SK-N-SH (cell line): ENCODE results near the gene SPP2. TPM values are rescaled to one million over a fixed set of nuclear protein-coding genes. Genes with fewer than 3 reads are reported as not detected.

Source experiments
- CTCF ChIA-PET: fragments of 300-600, 350-600 bp; formaldehyde crosslinking; extraction: SDS; loops from one replicate; lab custom pipeline; 2021; lab: Yijun Ruan, JAX
- POLR2A ChIA-PET: fragments of 350-600 bp; sonication (Branson Sonifier 250); formaldehyde crosslinking; extraction: SDS; loops from one replicate; lab custom pipeline; 2020; ENCODE audit warnings: antibody characterized with exemption, inconsistent platforms; lab: Yijun Ruan, JAX
- DNase-seq: peaks from one replicate; pipeline ENCODE4 v3.0.0; 2012
- H2AFZ ChIP-seq: fragments of 200-600 bp; sonication (generic); 2 replicates; pipeline ENCODE4 v1.8.1; 2016; ENCODE audit warnings: antibody characterized with exemption, mild to moderate bottlenecking, low read depth
- H3F3A ChIP-seq: fragments of 200-600 bp; sonication (generic); replicated peaks from 2 replicates; pipeline ENCODE3; 2016; ENCODE audit warnings: antibody characterized with exemption, mild to moderate bottlenecking; ENCODE audit not compliant: insufficient read depth
- H3K27ac ChIP-seq, 2 experiments: fragments of 200-500 bp in 1 of 2; fragments of 200-600 bp in 1 of 2; sonication (Bioruptor generic) in 1 of 2; sonication (generic), shearing (Covaris generic) in 1 of 2; 2 replicates each; pipeline versions ENCODE4 v1.5.1 to v1.6.1; 2014 to 2016; ENCODE audit warnings: low read depth in 2 of 2, inconsistent platforms in 1 of 2, low read length in 1 of 2, mild to moderate bottlenecking in 1 of 2, mixed read lengths in 1 of 2
- H3K27me3 ChIP-seq: fragments of 200-600 bp; sonication (generic), shearing (Covaris generic); 2 replicates; pipeline ENCODE4 v1.6.1; 2016; ENCODE audit warnings: mixed run types; ENCODE audit not compliant: insufficient read depth
- H3K36me3 ChIP-seq, 2 experiments: fragments of 200-500 bp in 1 of 2; fragments of 200-600 bp in 1 of 2; sonication (Bioruptor generic) in 1 of 2; sonication (generic) in 1 of 2; replicated peaks in 1 of 2; 2 replicates each; pipeline versions ENCODE3 to v1.5.1; 2014 to 2016; ENCODE audit warnings: low read length in 1 of 2, mild to moderate bottlenecking in 1 of 2; ENCODE audit not compliant: insufficient read depth in 2 of 2, control insufficient read depth in 1 of 2
- H3K4me1 ChIP-seq, 2 experiments: fragments of 200-500 bp in 1 of 2; fragments of 200-600 bp in 1 of 2; sonication (Bioruptor generic) in 1 of 2; sonication (generic), shearing (Covaris generic) in 1 of 2; 2 replicates each; pipeline versions ENCODE4 v1.5.1 to v1.6.1; 2014 to 2016; ENCODE audit warnings: low read depth in 1 of 2, low read length in 1 of 2, mixed run types in 1 of 2; ENCODE audit not compliant: insufficient read depth in 2 of 2, control insufficient read depth in 1 of 2
- H3K4me2 ChIP-seq: fragments of 200-600 bp; sonication (generic), shearing (Covaris generic); 2 replicates; pipeline ENCODE4 v1.6.1; 2017; ENCODE audit warnings: mixed run types
- H3K4me3 ChIP-seq, 2 experiments: fragments of 200-500 bp in 1 of 2; fragments of 200-600 bp in 1 of 2; sonication (Bioruptor generic) in 1 of 2; sonication (generic), shearing (Covaris generic) in 1 of 2; 2 replicates each; pipeline versions ENCODE4 v1.5.1 to v1.8.1; 2014 to 2016; ENCODE audit warnings: low read depth in 2 of 2, inconsistent platforms in 1 of 2, low read length in 1 of 2, mild to moderate bottlenecking in 1 of 2, mixed read lengths in 1 of 2, moderate library complexity in 1 of 2
- H3K79me2 ChIP-seq: fragments of 200-600 bp; sonication (generic); 2 replicates; pipeline ENCODE4 v1.8.1; 2017; ENCODE audit warnings: mild to moderate bottlenecking; ENCODE audit not compliant: insufficient read depth
- H3K9ac ChIP-seq: fragments of 200-600 bp; sonication (generic); 2 replicates; pipeline ENCODE4 v1.6.1; 2017; ENCODE audit warnings: mixed run types
- H3K9me2 ChIP-seq: fragments of 200-600 bp; sonication (generic); 2 replicates; pipeline ENCODE4 v1.6.1; 2017; ENCODE audit warnings: mixed run types
- H3K9me3 ChIP-seq: fragments of 200-600 bp; sonication (generic); 2 replicates; pipeline ENCODE4 v1.6.1; 2017; ENCODE audit warnings: mixed run types, mild to moderate bottlenecking, moderate library complexity
- H4K20me1 ChIP-seq: fragments of 200-600 bp; sonication (generic); 2 replicates; pipeline ENCODE4 v1.6.1; 2017; ENCODE audit warnings: mild to moderate bottlenecking, mixed run types; ENCODE audit not compliant: insufficient read depth
- EZH2phosphoT487 ChIP-seq: fragments of 200-600 bp; sonication (generic); IDR thresholded peaks from 2 replicates; pipeline ENCODE4 v1.6.1; 2017; ENCODE audit warnings: low read depth, mixed run types, mild to moderate bottlenecking, antibody characterized with exemption, moderate library complexity, borderline replicate concordance
- FOXM1 ChIP-seq: IDR thresholded peaks from 2 replicates; pipeline ENCODE4 v1.4.0; 2012; ENCODE audit warnings: low read depth, mild to moderate bottlenecking
- PBX3 ChIP-seq: IDR thresholded peaks from 2 replicates; pipeline ENCODE4; 2012
- POLR2AphosphoS5 ChIP-seq: IDR thresholded peaks from 2 replicates; pipeline ENCODE4 v1.6.1; 2012; ENCODE audit warnings: low read depth, low read length
- RCOR1 ChIP-seq: fragments of 150-350 bp; IDR thresholded peaks from 2 replicates; pipeline ENCODE4 v1.6.1; 2017; ENCODE audit warnings: antibody characterized with exemption, low read length
- SIN3A ChIP-seq: IDR thresholded peaks from 2 replicates; pipeline ENCODE4 v1.6.1; 2012; ENCODE audit warnings: low read depth, mild to moderate bottlenecking, low read length, moderate library complexity, borderline replicate concordance
- TAF1 ChIP-seq: IDR thresholded peaks from 2 replicates; pipeline ENCODE4 v1.6.1; 2012; ENCODE audit warnings: low read depth, mild to moderate bottlenecking, low read length, moderate library complexity, borderline replicate concordance
- TCF12 ChIP-seq: IDR thresholded peaks from 2 replicates; pipeline ENCODE4 v1.4.0; 2012
- USF1 ChIP-seq: IDR thresholded peaks from 2 replicates; pipeline ENCODE4 v1.4.0; 2012; ENCODE audit warnings: low read depth, borderline replicate concordance
- USF2 ChIP-seq: fragments of 150-350 bp; IDR thresholded peaks from 2 replicates; pipeline ENCODE4 v1.6.1; 2017; ENCODE audit warnings: antibody characterized with exemption, low read length, low read depth, borderline replicate concordance
- YY1 ChIP-seq: IDR thresholded peaks from 2 replicates; pipeline ENCODE4 v1.4.0; 2012; ENCODE audit warnings: low read depth, mild to moderate bottlenecking
- whole genome bisulfite sequencing: methylation state at CpG from one replicate; pipeline ENCODE4 v1.1.6; 2017; ENCODE audit warnings: low lambda C conversion rate; 5-methylcytosine and 5-hydroxymethylcytosine counted together
- polyA plus RNA-seq, 3 experiments: library from polyadenylated mRNA; depleted of rRNA; stranded (reverse); fragments of >200 nt; gene quantifications; 2 replicates each; pipeline ENCODE4 v1.2.3, GENCODE V29; 2012

SPP2 gene
- polyA plus RNA-seq, 1 of the 3 experiments (the other 2 are of a cell fraction), result 0.30 TPM

- Histone ChIP-seq H3F3A (no peaks in the 10 kb centered on the region), H3K36me3 (no peaks in the 10 kb centered on the region), H3K4me2 (no peak overlapping the region), H4K20me1 (no peaks in the 10 kb centered on the region), H3K27me3 (no peaks in the 10 kb centered on the region), H3K4me1 (peaks cover 6 to 11% of the 10 kb centered on the region in 2 experiments; a peak in 3 of 4 replicates), H3K4me3 (no peak overlapping the region), H3K79me2 (no peaks in the 10 kb centered on the region), H3K9me2 (no peaks in the 10 kb centered on the region), H3K27ac (peak overlapping the region in 1 of 2 experiments; percentile 47; a peak in 1 of 4 replicates), H3K9ac (no peak overlapping the region), H2AFZ (peak overlapping the region; percentile 65; the same call in 1 of the 2 replicates), H3K9me3 (0 out of 2 replicates have a peak, but pooled peaks cover 7% of the 10 kb centered on the region)
- TF ChIP-seq SIN3A (no peak), POLR2AphosphoS5 (no peak), RCOR1 (no peak), EZH2phosphoT487 (no peak), TCF12 (no peak), TAF1 (no peak)
- DNase-seq, result no peak
- CTCF ChIA-PET, result interaction anchor here (0.7 to 1.4 kb wide), 3 partner anchors 17 to 314 kb away, joined by 3 to 4 read pairs (median 3); no protein-coding TSS in a partner anchor
- POLR2A ChIA-PET, result no interaction called here
- WGBS, result 72% methylated on average over 7 of the region's 7 CpGs
Measured at GRCh38 chr2:234091883-234092282, 41.4 kb downstream of the SPP2 start.

DNA sequence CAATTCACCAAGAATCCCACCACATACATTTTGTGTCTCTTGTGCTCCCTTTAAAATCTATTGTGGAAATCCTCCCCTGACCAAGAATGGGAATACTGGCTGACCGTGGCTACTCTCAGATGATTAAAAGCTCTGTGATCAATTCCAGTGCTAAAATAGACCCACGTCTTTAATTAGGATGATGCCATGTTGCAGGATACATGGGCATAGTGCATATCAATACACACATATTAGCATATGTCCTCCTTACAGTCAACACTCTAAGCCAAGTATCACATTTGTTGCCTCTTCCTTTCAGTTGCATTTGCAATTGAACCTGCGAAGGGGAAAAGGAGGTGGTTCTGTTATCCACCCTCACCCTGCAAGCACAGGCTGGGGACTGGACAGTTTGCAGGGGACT lies 41.8 kb downstream of the SPP2 start:
- ChIA-PET POLR2A (no interaction called here), CTCF (no interaction called here)
- H3K4me3 ChIP-seq, result no peak overlapping the region
- no peaks in the 10 kb centered on the region for H3K27me3 ChIP-seq
- H4K20me1 ChIP-seq, result no peaks in the 10 kb centered on the region
- no peaks in the 10 kb centered on the region for H3K9me2 ChIP-seq
- peaks cover 6 to 11% of the 10 kb centered on the region in 2 experiments; a peak in 3 of 4 replicates for H3K4me1 ChIP-seq
- no peak for DNase-seq
- no peak overlapping the region for H3K27ac ChIP-seq
- H3K4me2 ChIP-seq, result no peak overlapping the region
- TF ChIP-seq PBX3, result no peak
- no peak for TF ChIP-seq YY1
- no peak for TF ChIP-seq FOXM1
- TF ChIP-seq USF1, result no peak
- no peak for TF ChIP-seq TCF12
- no peak for TF ChIP-seq RCOR1
- TF ChIP-seq TAF1, result no peak
- no peak for TF ChIP-seq USF2
- 86% methylated on average over 3 of the region's 3 CpGs for WGBS
- H3K36me3 ChIP-seq, result no peaks in the 10 kb centered on the region
- no peak overlapping the region for H3K9ac ChIP-seq
- no peaks in the 10 kb centered on the region for H3F3A ChIP-seq
- H3K9me3 ChIP-seq, result 0 out of 2 replicates have a peak, but pooled peaks cover 7% of the 10 kb centered on the region
- H3K79me2 ChIP-seq, result no peaks in the 10 kb centered on the region
- H2AFZ ChIP-seq, result no peak overlapping the region
